Measurements from ENCODE around the gene PCGF1. TPM values are rescaled to one million over a fixed set of nuclear protein-coding genes. Genes with fewer than 3 reads are reported as not detected.

Gene PCGF1
- polyA plus RNA-seq, 3 donors, result 25.2 to 29.2 (median 27.8) TPM

DNA sequence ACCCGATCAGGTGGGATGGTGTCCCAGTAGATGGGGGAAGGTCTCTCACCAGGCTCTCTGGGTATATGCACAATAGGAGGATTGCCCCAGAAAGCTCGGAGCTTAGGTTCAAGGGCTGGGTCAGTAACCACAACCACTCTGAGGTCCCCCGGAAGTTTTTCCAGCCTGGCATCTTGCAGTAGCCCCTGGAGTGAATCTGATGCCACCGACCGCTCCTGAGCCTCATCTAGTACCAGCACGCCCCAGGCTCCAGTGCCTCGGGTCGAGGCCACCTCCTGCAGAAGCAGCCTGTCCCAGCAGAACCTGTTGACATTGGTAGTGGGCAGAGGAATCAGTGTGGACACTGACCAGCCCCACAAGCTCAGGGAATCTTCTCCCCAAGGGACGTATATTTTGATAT is 16.5 kb upstream of the PCGF1 start:
- DNase-seq, result no peak

DNA sequence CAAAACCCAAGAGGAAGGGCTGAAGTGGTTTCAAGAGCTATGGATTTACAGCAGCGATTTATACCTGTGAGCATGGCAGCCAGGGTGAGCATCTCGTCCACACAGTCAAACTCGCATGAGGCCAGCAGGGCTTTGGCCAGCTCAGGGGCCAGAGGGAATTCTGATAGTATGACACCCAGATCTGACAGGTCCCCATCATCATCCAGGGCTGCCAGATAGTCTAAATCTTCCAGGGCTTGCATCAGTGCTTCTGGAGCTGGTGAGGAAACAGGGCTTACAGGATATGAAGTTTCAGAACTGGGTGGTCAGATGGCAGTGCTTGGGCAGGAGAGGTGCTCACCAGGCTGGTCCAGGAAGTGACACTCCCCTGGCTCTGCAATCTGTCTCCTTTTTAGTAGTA is 15.0 kb upstream of the PCGF1 start:
- DNase-seq, result no peak

DNA sequence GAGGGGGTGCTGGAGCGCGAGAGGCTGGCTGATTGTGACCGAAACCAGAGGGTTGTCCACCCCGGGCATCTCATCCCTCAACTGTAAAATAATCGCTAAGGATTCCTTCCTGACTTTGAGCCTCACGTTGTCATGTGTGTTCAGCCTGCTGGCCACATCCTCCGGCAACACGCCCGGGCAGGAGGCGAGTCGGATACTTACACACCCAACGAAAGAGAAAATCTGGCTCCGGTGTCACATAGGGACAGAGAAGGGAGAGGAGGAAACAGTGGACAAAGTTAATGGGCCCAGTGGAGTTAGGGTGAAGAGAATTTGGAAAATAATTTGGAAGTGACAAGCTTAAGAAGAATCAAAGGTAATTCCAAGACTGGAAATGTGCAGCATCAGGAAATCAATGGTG is 9.2 kb upstream of the PCGF1 start:
- no peak for DNase-seq

- DNase-seq, result no peak
These were observed 8.6 kb upstream of the PCGF1 start for GRCh38 chr2:74515981-74516633.

DNA sequence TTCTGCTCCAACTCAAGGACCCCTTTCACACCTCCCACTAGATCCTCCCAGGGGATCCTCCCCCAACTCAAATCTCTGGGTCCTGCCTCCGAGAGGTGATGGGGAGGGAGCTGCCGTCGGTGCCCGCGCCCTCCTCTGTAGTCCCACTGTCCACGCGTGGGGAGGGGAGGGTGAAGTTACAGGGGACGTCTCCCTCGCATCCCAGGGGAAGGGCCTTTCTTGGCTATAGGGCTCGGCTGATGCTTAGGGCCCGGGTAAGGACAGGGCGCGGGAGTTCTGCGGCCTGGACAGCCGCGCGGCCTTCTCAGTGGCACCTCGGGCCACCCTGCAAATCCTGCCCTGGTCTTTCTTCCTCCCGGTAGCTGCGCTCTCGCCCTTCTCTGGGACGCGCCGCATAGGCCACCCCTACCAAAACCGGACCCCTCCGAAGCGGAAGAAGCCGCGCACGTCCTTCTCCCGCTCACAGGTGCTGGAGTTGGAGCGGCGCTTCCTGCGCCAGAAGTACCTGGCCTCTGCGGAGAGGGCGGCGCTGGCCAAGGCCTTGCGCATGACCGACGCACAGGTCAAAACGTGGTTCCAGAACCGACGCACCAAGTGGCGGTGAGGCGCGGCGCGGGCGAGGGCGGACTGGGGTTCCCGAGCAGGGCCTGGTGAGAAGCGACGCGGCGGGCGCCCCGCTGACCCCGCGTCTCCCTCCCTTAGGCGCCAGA is 7.9 kb upstream of the PCGF1 start:
- DNase-seq, result no peak

- DNase-seq, result no peak
These were observed 7.1 kb upstream of the PCGF1 start, which contains the start of gene TLX2 for GRCh38 chr2:74514368-74515270. Gene TLX2, plus strand, starts transcription at chr2:74514450. Its CDS starts 357 bp downstream, at chr2:74514807.

DNA sequence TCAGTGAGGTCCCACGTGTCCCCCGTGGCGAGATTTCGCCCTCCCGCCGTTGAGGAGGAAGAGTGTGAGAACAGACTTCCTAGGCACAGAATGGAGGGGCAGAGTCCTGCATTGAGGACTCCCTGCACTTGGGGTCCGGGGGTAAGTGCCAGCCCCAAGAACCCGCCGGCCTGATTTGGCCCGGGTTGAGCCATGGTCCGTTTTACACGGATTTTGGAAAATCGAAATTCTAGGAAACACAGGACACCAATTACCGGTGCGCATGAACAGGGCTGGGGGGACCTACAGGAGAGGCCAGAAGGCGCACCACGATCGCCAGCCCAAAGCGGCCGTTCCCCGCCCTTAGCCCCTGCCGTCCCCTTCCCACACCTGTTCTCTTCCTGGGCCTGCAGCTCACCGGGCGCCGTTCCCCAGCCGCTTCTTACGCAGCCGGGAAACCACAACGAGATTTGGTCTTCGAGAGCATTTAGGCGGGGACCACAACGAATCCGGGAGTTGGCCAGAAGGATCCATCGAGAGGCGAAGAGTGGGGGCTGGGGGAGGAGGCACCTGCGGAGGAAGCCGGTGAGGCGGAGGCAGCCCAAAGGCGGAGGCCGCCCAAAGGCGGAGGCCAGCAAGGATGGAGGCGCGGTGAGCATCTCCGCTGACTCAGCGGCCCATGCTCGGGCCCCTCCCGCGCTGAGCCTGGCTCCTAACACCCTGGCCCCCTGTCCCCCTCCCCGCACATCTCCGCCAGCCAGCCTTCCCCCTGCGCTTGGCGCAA is 6.3 kb upstream of the PCGF1 start:
- DNase-seq, result no peak

GRCh38 chr2:74512744-74513604 is 5.5 kb upstream of the PCGF1 start:
- DNase-seq, result no peak

DNA sequence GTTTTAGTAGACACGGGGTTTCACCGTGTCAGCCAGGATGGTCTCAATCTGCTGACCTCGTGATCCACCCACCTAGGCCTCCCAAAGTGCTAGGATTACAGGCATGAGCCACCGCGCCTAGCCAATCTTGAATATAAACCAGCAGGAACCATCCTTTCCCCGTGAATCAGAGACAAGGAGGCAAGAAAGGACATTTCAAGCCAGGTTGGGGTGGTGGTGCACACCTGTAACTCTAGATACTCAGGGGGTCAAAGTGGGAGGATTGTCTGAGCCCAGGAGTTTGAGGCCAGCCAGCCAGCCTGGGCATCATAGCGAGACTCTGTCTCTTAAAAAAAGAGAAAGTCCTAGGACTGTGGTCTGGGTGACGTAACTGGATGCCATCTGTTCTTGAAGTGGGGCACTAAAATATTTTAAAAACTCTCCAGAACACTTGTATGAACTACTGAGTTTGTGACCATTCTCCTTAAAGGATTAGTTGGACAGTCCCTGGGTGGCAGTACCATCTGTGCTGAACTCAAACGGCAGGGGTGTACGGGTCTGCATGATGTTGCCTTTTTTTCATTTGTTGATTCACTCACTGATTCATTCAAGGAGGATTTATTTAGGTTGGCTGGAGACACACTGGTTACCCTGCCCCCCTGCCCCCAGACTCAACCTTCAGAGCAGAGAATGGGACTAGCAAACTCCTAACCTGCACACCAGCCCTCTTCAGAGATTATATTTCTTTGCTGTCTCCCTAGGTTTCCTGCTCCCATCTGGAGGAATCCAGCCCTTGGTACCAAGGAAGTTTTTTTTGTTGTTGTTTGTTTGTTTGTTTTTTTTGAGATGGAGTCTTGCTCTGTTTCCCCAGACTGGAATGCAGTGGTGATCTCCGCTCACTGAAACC is 3.9 kb upstream of the PCGF1 start:
- no peak for DNase-seq

- DNase-seq, result no peak
These were observed 2.8 kb upstream of the PCGF1 start for GRCh38 chr2:74510272-74510671.

- DNase-seq, result no peak
These were observed 528 bp upstream of the PCGF1 start for GRCh38 chr2:74507926-74508520.

DNA sequence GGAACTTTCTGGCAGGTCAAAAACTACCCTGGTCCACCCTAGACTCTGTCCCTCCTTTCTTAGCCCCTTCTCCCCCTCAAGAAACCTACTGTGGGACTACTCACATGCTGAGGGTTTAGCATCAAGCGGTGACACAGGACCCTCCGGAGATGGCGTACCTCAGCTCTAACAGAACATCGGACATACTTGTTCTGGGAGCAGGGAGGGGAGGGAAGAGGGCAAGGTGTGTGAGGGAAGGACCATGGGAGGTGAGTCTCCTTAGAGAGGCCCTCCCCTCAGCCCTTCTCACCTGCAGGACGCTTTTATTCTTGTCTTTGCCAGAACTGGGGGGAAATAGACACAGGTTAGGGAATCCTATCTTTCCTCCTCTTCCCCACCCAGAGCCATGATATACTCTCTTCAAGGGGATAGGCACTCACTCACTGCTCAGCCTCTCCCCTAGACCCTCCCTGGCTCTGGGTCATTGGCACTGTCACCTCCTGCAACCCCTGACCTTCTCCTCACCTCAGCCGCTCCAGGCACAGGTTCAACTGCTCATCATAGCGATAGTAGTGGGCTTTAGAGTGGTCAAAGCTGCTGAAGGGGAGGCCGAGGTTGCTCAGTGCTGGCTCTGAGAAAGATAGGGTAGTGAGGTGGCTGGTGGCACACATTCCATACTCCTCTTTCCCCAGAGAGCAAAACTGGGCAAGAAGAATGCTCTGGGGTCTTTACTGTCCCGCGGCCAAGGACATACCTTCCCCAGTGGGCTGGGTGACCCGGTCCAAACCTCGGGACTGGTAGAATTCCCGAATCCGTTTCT is 1.8 kb downstream of the PCGF1 start:
- no peak for DNase-seq

DNA sequence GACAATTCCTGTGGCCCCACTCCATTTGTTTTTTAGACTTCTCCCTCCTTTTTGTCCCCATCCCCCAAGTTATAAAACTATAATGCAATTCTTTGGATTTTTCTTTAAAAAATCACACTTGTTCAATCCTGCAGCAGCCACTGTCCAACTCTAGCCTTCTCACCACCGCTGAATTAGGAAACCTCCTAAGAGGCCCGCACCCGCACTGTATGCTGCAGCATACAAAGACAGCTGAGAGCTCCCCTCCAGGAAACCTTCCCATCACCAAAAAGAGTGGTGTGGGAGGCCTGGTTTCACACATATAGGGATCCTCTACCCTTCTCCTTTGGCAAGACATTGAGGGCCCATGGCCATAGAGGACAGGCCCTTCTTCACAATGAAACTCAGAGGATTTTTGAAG is 2.9 kb downstream of the PCGF1 start:
- DNase-seq, result no peak

- no peak for DNase-seq
These were observed 3.7 kb downstream of the PCGF1 start for GRCh38 chr2:74503506-74504475.

DNA sequence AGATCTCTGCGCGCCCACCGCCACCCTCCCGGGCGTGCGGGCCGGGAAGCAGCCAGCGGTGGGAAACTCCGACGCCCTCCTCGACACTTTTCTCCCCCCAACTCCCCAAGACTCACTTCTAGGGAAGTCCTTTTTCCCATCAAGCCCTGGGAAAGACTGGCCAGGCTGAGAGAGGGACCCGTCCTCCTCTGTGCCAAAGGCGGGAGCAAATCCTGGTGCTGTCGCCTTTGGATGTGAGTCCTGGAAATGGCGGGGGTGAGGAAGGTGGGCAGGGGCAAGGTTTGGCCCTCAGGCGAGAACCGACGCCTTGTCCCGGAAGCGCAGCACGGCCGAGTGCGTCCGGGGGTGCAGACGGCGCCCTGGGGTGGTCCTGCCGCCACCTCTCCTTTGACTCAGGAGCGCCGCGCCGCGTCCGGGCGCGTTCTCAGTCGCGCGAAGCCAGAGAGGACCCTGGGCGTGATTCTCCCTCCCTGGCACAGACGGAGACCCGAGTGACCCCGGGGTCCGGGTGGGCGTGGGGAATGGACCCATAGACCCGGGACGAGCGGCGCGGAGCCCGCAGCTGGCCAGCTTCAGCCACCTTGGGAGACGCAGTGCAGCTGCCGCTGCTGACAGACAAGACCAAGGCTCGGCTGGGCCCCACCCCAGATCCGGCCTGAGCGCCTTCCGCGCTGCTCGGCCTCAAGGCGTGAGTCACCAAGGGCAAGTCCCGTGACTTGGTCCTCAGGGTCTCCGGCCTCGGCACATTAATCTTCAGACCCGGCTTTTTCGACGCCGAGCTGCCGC is 4.6 kb downstream of the PCGF1 start:
- DNase-seq, result no peak

GRCh38 chr2:74502147-74502719 is 5.3 kb downstream of the PCGF1 start:
- DNase-seq, result no peak

Data from renal pelvis (tissue), 4 donors.